Cardiac muscle cell (in vitro differentiated cells and primary cell): Measurements from ENCODE around the gene KRT2. TPM values are rescaled to one million over a fixed set of nuclear protein-coding genes. Genes with fewer than 3 reads are reported as not detected.

Source experiments
- DNase-seq, 2 donors: peaks; one replicate each; pipeline versions ENCODE4 v3.0.0 to v3.0.0-alpha.2; 2010 to 2017; ENCODE audit warnings: low read depth in 1 of 2, low spot score in 1 of 2
- H3K27ac ChIP-seq: fragments of 200-600 bp; sonication (generic); 2 replicates; pipeline ENCODE4 v1.5.1; 2016
- H3K27me3 ChIP-seq: fragments of 200-600 bp; sonication (generic); 2 replicates; pipeline ENCODE4 v1.6.0; 2016; ENCODE audit warnings: control low read depth
- H3K36me3 ChIP-seq: fragments of 200-600 bp; sonication (generic); 2 replicates; pipeline ENCODE4 v1.5.1; 2016; ENCODE audit warnings: control low read depth
- H3K4me1 ChIP-seq: fragments of 200-600 bp; sonication (generic); 2 replicates; pipeline ENCODE4 v1.8.1; 2017; ENCODE audit warnings: low read depth, mild to moderate bottlenecking, mixed run types
- H3K4me3 ChIP-seq: fragments of 200-600 bp; sonication (generic); 2 replicates; pipeline ENCODE4 v1.5.1; 2016; ENCODE audit warnings: mild to moderate bottlenecking
- H3K9me3 ChIP-seq: fragments of 200-600 bp; sonication (generic); 2 replicates; pipeline ENCODE4 v1.5.1; 2017; ENCODE audit warnings: low read depth, mild to moderate bottlenecking, control low read depth
- polyA plus RNA-seq: library from polyadenylated mRNA; unstranded; fragments of >200 nt; fragmentation: Nextera tagmentation; extraction: Ambion mirVana; gene quantifications from 2 replicates; pipeline ENCODE4 v1.2.1, GENCODE V29; 2016
- total RNA-seq: library from RNA; depleted of rRNA; stranded (reverse); fragments of >200 nt; gene quantifications from 2 replicates; pipeline ENCODE4 v1.2.3, GENCODE V29; 2016
- TF ChIP-seq, protein P1 (sequence below): IDR thresholded peaks from 2 replicates; pipeline ENCODE4 v1.5.1; 2012; ENCODE audit warnings: low read depth, mild to moderate bottlenecking, low read length

KRT2 gene
- total RNA-seq (not detected in 2 replicates), polyA plus RNA-seq (not detected in 2 replicates)

DNA sequence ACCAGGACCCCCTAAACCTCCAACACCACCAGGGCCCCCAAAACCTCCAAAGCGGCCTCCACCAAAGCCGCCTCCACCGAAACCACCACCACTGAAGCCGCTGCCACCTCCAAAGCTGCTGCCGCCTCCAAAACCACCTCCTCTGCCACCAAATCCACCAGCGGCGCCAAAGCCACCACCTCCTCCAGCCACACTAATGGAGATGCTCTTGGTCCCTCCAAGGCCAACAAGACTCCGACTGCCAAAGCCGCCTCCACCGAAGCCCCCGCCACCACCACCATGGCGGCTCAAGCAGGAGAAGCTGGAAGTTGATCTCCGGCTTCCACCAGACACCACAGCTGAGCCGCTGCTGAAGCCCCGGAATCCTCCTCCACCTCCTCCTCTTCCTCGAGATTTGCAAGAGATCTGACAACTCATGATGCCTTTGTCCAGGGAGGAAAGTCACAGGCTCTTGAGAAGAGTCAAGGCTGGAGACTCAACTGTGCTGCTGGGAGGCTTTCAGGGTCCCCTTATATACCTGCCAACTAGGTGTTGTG lies at the start of gene KRT2:
TSS of gene KRT2 (minus strand) at position 486 of the 536 bp plus-strand sequence. CDS start at position 417, 69 bp downstream.
- H3K36me3 ChIP-seq, result no peaks in the 10 kb centered on the region
- no peaks in the 10 kb centered on the region for H3K9me3 ChIP-seq
- H3K27me3 ChIP-seq, result peaks cover 17% of the 10 kb centered on the region
- TF ChIP-seq, protein P1, sequence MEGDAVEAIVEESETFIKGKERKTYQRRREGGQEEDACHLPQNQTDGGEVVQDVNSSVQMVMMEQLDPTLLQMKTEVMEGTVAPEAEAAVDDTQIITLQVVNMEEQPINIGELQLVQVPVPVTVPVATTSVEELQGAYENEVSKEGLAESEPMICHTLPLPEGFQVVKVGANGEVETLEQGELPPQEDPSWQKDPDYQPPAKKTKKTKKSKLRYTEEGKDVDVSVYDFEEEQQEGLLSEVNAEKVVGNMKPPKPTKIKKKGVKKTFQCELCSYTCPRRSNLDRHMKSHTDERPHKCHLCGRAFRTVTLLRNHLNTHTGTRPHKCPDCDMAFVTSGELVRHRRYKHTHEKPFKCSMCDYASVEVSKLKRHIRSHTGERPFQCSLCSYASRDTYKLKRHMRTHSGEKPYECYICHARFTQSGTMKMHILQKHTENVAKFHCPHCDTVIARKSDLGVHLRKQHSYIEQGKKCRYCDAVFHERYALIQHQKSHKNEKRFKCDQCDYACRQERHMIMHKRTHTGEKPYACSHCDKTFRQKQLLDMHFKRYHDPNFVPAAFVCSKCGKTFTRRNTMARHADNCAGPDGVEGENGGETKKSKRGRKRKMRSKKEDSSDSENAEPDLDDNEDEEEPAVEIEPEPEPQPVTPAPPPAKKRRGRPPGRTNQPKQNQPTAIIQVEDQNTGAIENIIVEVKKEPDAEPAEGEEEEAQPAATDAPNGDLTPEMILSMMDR, result no peak
- H3K4me1 ChIP-seq, result peaks cover 4% of the 10 kb centered on the region
- no peak for DNase-seq
- H3K27ac ChIP-seq, result no peak within 1 kb of the TSS
- H3K4me3 ChIP-seq, result no peak within 1 kb of the TSS

DNA sequence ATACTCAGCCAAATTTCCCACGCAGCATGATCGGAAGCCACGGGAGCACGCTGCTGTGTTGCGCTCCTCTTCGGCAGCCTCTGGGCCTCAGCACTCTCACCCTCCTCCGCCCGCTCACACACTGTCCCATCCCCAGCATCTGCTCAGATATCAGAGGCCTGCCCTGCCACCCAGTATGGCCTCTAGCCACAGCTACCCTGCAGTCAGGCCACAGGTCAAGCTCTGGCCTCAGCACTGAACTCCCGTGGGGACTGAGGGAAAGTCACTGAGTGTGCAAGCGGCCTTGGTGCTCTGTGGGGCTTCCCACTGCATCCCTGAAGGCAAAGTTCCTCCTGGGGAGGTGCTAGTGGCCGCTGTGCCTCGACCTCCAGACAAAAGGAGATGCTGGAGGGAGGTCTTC lies 49.3 kb upstream of the KRT2 start:
- Histone ChIP-seq H3K27ac (no peak overlapping the region), H3K9me3 (no peaks in the 10 kb centered on the region), H3K36me3 (no peaks in the 10 kb centered on the region), H3K4me1 (peaks cover 24% of the 10 kb centered on the region), H3K4me3 (no peak overlapping the region), H3K27me3 (peaks cover 4% of the 10 kb centered on the region)
- no peak for DNase-seq
- TF ChIP-seq, protein P1, result no peak

DNA sequence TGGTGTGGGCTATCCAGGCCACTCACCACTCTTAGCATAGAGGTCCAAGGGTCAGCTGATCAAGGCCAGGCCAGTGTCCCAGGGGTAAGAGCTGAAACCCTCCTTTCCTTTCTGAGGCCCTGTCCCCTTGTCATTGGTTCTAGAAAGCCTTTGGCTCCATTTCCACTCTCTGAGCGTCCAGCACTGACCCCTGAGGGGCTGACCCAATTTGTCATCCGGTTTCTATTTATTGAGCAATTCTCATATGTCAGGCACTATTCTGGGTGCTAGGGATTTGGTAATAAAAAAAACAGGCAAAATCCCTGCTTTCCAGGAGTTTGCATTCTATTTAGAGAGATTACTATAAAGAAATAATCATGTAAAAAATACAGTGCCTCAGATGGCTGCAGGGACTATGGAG lies 47.9 kb upstream of the KRT2 start:
- Histone ChIP-seq H3K9me3 (no peaks in the 10 kb centered on the region), H3K36me3 (no peaks in the 10 kb centered on the region), H3K4me1 (peaks cover 24% of the 10 kb centered on the region), H3K27ac (no peak overlapping the region), H3K27me3 (peaks cover 4% of the 10 kb centered on the region), H3K4me3 (no peak overlapping the region)
- TF ChIP-seq, protein P1, result no peak
- DNase-seq, result no peak

DNA sequence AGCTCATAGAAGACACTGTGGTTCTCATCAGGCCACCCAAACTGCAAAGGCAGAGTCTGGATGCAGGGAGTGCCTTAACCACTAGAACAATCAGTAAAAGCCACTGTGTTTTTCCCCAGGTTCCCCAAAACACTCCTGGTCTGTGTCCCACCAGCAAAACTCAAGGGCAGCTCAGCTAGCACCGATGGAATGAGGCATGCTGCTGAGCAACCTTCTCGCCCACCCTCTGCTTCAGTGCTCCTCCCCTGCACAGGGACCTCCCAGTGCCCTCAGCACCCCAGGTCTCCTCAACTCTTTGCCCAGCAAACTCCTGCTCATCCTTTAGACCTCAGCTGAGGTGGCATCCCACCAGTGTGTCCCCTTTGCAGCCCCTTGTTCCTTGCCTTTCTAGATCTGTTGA lies 47.4 kb upstream of the KRT2 start:
- Histone ChIP-seq H3K9me3 (no peaks in the 10 kb centered on the region), H3K36me3 (no peaks in the 10 kb centered on the region), H3K4me1 (peaks cover 24% of the 10 kb centered on the region), H3K27ac (peak overlapping the region; percentile 87), H3K4me3 (no peak overlapping the region), H3K27me3 (peaks cover 4% of the 10 kb centered on the region)
- TF ChIP-seq, protein P1, result no peak
- no peak for DNase-seq

DNA sequence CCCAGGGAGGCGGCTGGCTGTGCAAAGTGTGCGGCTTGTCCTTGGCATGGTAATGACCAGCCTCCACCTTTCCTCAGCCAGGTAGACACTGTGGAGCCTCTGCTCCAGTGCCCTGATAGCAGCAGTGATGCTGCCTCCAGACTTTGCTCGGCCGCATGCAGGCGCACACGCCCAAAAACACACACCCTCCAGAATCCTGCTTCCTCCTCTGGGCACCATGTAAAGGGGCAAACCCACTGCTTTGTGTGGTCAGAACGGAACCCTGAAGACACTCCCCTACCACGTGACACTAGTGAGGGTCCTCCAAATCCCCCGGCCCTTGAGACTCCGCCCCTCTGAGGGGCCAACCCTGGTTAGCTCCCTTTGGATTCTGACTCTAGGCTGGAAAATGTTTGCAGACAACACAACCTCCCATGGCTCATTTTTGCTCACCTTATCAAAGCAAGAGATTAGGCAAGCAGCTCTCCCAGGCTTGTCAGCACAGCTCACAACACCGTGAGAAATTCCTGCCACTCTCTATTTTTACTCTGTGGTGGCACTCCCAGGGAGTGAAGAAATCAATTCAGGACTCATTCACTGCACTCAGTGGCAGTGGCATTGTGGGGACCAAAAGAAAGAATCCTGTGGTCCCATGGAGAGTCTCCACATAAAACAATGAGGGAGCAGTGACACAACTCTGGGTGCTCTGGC lies 46.8 kb upstream of the KRT2 start:
- peak in 1 of 2 donors; percentile 77 for DNase-seq
- Histone ChIP-seq H3K4me1 (peaks cover 24% of the 10 kb centered on the region), H3K27ac (peak overlapping the region; percentile 87), H3K36me3 (no peaks in the 10 kb centered on the region), H3K4me3 (no peak overlapping the region), H3K9me3 (no peaks in the 10 kb centered on the region), H3K27me3 (peaks cover 4% of the 10 kb centered on the region)
- TF ChIP-seq, protein P1, result no peak
